ENCODE data around the gene CCDC82.

The CCDC82 gene

DNA sequence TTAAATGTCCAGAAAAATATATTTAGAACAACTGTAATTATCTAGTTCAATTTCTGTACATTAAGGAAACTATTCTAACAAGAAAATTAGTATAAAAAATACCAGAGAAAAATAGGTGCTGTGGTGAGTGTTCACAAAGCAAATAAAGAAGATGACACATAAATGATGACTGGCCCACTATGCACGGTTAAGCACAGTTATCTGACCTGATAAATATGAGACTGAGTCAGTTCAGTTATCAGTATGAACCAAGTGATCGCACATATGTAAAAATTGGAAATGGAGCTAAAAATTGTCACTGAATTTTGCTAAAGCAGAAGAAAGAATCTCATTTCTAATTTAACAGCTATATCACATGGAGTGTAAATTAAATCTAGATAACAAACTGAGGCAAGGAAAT lies 27.9 kb downstream of the CCDC82 start:
- DNase-seq (ENCODE audit: low read depth) = no peak

DNA sequence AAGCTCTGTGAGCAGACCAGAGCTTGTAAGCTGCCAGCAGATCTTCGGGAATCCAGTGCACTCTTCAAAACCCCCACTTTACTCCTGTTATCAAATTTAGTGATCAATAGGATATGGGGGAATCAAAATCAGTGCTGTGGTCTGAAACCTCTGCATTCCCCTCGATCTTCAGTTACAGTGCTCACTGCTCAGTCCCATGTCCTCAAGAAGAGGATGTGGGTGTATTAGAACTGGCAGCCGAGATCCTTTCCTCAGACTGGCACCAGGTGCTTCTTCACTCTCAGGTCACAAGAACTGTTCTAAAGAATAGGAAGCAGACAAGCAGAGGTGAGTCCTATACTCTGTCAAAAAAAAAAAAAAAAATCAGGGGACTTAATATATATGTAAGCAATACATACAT lies 31.4 kb downstream of the CCDC82 start:
- no peak for DNase-seq (ENCODE audit: low read depth)

DNA sequence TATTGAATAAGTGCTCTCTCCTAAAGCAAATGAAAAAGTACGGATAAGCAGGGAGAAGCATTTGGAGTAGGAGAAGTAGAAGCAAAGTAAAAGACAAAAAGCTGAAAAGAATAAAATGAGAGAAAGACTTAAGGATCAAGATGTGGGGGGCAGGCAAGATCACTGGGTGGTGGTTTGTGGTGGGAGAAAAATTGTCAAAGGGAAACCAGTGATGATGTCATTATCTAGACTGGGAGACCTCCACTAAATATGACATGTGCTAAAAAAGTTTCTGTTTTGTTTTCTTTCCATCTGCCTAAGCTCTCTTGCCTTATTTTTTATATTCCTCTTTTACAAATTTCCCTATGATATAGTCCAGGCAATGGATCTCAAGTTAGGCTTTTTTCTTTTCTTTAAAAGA lies 31.9 kb downstream of the CCDC82 start:
- no peak for DNase-seq (ENCODE audit: low read depth)

DNA sequence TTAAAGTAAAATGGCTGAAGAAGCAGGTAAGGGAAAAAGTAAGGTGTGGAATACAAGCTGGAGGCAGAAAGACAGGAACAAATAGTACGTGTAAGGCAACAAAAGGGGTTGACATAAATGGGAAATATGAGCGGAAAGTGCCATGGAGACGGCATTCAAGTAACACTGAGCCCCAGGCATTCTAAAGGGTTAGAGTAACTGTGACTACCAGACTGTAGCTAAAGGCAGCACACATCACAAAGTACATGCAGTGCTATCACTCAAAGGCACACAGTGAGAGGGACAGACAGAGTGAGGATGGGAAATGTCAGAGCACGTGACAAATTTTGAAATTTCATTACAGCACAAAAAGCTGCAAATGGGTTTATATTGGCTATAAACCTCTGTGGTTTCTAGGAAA lies 32.9 kb downstream of the CCDC82 start:
- no peak for DNase-seq (ENCODE audit: low read depth)

DNA sequence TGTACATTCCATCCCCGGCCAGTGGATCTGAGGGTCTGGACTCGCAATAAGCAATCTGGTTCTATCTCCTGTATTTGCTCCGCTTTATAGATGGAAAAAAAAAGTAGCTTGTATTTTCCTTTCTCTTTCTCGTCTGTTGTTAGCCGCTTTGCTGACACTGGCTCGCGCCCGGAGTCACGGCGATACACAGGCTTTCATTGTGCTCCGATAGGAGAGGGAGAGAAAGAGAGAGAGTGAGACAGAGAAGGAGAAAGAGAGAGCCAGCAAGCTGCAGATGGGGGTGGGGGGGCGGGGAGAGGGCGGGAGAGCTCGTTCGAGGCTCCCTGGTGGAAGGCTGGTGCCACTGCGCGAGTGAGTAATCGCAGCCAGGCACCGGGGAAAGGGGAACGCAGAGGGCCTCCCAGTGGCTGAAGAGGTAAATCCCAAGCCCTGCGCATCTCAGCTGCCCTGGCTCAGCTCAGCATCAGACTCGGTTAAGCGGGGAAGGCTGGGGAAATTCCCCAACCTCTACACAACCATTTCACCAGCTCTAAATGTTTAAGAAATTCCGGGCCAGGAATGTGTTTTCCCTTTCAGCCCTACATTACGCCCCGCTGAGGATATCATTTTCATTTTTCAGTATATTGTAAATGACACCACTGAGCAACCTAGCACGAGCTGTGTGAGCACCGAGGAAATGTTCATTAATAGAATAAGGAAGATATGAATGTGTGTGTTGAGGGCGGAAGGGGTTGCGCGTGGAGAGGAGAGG lies 46.6 kb downstream of the CCDC82 start, which contains the start of gene MAML2:
Gene MAML2, minus strand, starts transcription at position 235 of the 751 bp plus-strand sequence. CDS start 1,300 bp downstream, outside the sequence.
- peak; percentile 88 for DNase-seq (ENCODE audit: low read depth)

DNA sequence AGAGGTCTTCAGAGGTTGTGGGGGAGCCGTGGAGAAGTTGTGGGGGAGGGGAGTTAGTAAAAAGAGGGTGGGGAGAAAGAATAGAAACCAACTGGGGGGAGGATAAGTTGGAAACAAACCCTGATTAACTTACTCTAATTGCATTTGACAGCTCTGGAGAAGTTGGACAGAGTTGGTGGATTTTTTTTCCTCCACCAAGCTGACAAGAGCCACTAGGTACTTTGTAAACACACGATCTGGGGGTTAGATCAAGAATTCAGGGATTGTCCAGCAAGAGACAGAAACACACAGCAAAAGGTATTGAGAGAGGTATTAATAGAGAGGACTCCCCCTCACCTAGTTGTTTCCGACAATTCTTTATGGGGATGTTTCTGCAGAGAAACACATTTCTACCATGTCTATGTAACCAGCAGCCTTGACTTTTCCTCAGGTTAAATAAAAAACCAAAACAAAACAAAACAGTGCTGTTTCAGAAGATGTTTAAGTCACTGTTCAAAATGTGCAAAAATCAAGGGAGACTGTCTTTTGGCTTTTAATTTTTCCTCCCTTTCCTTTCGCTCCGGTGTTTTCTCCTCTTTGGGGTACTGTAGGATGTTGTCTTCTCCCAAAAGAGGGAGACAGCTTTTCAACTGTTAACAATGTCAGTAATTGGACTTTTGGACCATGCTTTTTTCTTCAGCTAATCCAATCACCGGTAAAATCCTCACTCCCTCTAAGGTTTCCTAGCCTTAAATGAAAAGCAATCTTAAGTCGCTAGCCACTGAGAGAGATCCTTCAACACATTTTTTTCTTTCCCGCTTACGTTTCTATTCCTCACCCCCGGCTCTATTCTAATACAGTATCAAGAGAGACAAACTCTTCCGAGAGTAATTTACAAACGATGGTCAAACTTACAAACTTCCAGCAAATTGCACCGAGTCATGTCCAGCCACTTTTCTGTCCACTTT lies 47.4 kb downstream of the CCDC82 start:
- DNase-seq (ENCODE audit: low read depth) = no peak

DNA sequence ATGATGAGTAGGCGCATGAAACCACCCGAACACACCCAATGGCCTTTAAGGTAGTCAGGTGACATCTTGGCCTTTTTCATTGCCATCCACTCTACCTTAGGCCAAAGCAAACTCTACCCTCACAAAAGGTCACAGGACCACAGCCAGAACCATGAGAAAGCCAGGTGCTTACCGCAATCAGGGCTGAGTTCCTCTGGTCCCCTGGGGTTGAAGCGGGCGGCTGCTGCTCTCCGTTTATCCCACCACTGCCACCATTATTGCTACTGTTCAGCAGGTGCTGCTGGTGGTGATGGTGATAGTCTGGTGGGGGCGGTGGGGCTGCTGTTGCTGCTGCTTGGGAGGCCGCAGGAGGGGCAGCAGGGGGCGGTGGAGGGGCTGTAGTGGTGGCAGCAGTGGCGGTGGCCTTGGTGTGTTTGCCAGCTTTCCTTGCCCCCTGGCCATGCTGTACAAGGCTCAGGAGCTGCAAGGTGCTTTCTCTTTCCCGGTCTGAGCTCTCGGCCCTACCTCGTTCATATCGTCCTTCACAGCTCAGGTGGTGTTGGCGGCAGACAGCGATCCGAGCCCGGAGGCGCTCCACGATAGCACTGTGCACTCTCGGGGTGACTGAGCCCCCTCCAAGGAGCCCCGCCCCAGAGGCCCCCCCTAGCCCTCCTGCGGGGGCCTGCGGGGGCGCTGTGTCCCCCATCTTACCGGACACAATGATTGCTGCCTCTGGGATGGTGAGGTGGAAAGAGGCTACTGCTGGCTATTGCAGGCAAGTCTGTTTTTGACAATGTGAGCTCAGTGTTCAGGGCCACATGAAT lies 48.3 kb downstream of the CCDC82 start:
- peak; percentile 51 for DNase-seq (ENCODE audit: low read depth)

DNA sequence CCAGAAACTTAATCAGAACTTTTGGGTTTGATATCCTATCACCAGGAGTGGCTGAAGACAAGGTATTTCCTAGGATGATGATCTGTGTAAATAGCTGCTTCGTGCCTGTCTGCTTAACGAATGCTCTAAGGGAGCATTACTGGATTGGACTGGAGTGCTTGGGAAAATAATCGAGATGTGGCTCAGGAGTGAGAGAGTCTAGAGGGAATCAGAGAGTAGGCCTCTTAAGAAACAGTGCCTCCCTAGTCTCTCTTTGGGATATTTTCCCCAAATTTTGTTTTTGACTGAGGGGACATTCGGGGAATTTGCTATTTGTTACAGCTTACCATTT lies 49.2 kb downstream of the CCDC82 start:
- DNase-seq (ENCODE audit: low read depth) = no peak

DNA sequence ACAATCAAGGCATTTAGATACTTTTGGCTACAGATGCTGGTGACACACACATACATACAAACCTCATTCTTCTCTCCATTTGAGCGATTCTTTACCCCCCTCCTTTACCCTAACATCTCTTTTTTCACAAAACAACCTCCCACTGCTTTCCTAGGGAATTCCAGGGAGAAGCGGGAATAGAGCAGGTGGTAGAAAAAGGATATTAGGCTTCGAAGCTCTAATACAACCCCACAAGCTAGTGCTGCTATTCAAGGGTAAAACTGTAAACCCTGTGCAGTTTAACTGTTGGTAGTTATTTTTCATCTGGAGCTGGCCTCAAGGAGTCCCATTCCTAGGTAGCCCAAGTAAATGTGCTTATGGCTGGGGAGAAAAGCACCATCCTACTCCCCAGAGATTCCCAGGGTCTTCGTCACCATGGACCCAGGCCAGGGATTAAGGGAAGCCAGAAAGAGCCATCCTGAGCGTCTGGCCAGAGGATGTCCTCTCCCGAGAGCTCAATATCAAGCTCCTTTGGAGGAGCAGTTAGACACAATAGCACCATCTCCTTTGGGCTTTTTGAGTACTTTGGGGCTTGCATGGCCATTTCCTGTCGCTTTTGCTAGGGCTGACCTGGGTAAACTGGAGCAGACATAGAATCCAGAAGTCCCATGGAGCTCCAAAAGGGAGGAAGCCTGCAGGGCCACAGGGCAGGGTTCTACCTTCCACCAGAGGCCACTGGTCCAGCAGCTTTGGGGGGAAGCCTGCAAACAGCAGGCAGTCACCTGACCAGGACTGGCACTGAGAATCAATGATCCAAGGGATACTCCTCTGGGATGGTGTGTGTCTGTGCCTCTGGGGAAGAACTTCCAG lies 49.8 kb downstream of the CCDC82 start:
- no peak for DNase-seq (ENCODE audit: low read depth)

DNA sequence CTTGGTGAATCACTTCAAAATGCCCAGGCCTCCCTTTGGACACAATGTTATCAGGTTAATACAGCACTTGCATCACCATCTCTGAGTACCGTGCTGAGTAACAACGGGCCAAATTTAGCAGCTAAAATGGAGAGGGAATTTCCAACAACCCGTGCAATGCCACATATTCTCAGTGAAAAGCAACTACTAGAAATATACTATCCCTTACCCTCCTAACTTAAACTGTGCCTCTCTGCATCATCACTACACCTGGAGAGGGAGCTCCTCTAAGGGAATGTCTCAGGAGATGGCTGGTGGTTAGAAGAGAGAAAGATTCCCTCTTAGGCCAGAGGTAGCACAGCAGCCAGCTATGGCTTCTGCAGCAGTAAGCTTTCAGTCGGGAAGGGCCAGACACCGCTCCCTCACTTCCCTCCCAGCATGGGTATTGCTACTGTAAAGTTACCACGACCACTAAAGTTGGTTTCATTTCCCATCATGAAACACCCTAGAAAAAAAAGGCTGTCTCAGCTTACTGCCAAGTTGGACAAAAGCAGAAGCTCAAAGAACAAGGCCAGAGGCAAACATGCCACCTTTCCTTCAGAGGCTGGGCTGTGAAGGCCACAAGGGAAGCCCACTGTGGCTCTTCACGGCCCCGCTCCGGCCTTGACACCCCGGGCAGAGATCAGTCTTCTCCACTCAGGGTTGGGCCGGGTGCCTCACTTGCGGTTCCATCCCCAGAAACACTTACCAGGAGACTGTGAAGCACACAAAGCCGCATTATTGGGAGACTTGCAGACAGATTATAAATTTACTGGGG lies 50.6 kb downstream of the CCDC82 start:
- peak; percentile 23 for DNase-seq (ENCODE audit: low read depth)

DNA sequence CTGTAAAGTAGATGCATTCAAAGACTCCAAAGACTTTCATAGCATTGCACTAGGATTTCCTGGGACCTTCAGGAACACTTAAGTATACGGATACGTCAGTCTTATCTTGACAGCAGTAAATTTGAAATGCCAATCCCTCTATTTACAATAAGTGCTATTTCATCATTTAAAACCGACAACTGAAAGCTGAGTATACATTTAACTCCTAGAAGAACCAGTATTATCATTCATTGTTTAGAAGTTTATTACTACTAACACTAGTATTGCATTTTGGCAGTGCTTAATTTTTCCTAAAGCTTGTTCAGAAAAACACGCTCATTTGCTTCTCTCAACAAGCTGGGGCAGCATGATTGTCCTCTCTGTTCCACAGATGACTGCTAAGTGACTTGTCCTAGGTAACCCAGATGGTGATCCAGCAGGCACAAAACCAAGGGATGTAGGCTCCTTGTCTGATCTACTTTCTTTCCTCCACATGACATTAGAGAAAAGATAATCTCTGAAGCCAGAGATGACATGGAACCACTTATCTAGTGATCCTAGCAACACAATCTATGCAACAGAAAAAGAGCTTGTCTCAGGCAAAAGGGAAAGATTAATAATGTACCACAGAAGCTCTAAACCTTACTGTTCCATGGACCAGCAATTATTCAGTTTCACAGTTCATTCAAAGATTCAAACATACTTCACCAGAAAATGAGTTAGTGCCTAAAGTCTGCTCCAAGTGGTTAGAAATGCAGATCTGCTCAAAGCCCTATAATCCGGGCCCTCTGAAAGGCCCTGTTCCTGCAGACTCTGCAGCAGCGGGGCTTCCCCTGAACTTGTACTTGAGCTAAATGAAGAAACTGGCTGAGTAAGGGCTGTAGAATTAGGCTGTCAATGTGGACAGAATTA lies 51.9 kb downstream of the CCDC82 start:
- peak; percentile 58 for DNase-seq (ENCODE audit: low read depth)

DNA sequence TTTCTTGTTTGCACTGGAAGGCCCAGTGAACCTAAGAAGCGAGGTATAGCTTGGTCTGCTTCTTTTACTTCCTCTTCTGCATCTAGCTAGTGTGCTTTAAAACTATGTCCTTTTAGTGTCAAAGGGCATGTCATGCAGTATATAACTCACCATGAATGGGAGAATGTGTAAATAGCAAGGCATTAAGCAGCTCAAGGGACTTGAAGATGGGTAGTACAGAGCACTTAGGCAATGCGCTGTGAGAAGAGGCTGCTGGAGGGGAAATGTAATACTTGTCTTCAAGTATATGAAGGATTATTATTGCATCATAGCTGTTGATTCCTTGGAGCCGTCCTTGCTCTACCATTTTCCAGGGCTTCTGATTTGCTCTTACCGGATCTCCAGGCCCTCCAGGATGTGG lies 54.3 kb downstream of the CCDC82 start:
- no peak for DNase-seq (ENCODE audit: low read depth)

DNA sequence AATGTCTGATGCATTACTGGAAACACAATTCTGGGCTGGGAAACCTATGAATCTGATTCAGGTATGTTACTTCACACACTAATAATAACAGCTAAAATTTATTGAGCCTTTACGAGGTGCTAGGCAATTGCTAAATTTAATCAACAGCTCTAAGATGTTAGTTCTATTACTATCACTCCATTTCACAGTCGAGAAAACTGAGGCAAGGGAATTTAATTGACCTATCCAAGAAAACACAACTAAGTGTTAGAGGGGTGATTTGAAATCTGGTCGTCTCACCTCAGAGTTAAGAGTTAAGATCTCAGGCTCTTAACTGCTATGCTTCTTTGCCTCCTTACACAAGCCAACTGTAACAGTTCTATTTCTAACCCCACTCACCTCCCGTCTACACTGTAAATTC lies 55.5 kb downstream of the CCDC82 start:
- DNase-seq (ENCODE audit: low read depth) = no peak

DNA sequence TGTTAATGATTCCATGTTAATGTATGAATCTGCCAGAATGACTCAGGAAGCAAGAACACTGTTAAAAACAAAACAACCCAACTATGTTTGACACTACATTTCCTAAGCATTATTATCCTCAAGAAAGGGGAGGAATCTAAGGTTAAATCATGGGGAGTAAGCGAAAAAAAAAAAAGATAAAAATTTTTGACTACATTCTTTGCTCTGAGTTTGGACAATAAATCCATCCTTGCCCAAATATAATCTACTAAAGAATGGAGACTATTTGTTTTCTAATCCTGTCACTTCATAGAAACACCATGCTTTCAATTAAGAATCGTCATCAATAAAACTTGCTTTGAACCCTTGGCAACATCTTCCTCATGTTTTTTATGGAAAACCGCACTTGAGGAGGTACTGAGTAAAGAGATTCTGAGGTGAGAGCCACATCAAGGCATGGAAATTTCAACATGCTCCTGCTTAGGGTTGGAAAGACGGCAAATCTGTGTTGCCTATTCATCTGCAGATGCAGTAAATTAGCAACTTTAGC lies 56.5 kb downstream of the CCDC82 start:
- DNase-seq (ENCODE audit: low read depth) = no peak

DNA sequence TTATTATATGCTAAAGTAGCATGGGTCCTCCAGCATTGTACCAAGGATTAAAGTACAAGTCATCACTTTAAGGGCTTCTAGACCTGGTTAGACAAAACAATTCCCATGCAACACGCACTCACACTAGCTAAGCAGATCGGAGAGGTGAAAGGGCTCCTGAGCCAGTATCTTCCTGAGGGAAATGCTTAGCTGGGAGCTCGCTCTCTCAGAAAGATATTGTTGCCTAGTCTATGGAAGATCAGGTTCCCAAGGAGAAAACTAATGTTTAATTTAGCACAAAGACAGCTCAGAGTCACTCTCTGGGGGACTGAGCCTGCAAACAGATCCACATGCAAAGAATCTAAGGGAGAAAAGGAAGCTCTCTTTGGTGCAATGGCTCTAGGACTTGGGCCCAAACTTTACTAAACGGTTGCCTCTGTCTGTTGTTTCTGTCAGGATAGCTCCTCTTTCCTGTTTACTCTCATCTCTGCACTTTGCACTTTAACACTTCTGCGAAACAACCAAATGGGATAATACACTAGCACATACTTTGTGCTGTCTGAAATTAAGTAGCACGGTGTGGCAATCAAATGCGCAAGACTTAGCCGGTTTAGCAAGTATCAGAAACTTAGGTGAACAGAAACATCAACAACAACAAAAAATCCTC lies 57.5 kb downstream of the CCDC82 start:
- no peak for DNase-seq (ENCODE audit: low read depth)

DNA sequence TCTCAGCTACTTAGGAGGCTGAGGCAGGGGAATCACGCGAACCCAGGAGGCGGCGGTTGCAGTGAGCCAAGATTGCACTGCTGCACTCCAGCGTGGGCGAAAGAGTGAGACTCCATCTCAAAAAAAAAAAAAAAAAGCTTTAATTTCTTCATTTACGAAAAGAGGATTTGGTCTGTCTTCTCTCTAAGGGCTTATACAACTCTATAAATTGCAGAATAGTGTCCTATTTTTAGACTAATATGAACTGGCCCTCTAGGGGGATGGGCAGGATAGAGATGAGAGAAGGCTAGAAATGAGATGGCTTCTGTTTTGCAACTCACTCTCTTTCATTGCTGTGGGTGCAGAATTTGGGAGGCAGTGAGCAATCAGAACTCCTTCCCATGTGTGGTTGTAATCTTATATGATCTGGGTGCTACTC lies 58.0 kb downstream of the CCDC82 start:
- no peak for DNase-seq (ENCODE audit: low read depth)

DNA sequence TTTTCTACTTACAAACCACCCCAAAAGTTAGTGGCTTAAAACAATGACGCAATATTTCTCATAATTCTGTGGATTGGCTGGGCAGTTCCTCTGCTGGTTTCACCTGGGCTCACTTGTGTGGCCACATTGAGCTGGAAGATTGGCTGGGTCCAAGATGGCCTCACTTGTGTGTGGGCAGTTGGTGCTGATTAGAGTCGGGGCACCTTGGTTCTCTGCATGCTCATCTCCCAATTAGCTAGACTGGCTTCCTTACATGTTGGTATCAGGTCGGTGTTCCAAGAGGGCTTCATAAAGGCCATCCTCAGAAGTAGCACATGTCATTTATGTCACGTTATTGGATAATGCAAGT lies 59.2 kb downstream of the CCDC82 start:
- no peak for DNase-seq (ENCODE audit: low read depth)

DNA sequence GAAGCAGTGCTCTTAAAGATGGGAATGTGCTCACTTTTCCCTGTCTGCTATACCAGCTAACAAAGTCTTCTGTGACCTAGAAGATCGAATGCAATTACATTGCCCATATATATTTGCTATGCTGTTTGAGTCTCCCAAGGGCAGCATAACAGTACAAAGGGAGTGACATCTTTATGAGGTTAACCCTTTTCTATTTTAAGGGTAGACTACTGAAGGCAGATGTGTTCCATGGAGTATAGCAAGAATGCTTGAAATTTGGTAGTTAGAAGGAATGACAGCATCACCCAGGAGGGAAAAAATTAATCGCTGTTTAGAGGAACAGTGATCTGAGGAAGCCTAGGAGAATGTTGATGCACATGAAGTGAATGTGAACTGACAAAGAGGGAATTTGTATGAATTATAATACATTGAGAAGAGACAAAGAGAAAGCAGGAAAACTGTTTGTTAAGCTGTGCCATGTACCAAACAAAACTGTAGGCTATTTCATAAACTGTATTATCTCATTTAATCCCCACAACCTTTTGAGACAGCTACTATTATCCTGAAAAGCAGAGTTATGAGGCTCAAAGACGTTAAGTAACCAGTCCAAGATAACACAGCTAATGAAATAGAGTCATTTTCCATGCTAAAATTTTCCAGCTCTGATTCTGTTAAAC lies 59.7 kb downstream of the CCDC82 start:
- no peak for DNase-seq (ENCODE audit: low read depth)

All from activated T-cell treated with anti-CD3 and anti-CD28 coated beads for 24 hours (primary cell).